Measurements from ENCODE around the gene IRX5.

The IRX5 gene

GRCh38 chr16:54930005-54930868, at the start of gene IRX5:
Gene IRX5 (plus strand): TSS chr16:54930865. CDS start chr16:54931199, 334 bp downstream.
- Mint-ChIP-seq H3K27me3 (ENCODE audit: low read depth) (peaks cover 76% of the 10 kb centered on the region), H3K9me3 (peaks cover 8% of the 10 kb centered on the region), H3K36me3 (ENCODE audit: low read depth) (peaks cover 12% of the 10 kb centered on the region), H3K4me1 (ENCODE audit: low read depth) (peaks cover 22% of the 10 kb centered on the region), H3K27ac (peak within 1 kb of the TSS; percentile 90), H3K4me3 (peak within 1 kb of the TSS; percentile 90)
- peak; percentile 45 for DNase-seq (ENCODE audit: low spot score)

- no peak overlapping the region for H3K4me3 Mint-ChIP-seq
- no peak overlapping the region for H3K27ac Mint-ChIP-seq
- no peaks in the 10 kb centered on the region for H3K27me3 Mint-ChIP-seq (ENCODE audit: low read depth)
- no peaks in the 10 kb centered on the region for H3K9me3 Mint-ChIP-seq
- H3K4me1 Mint-ChIP-seq (ENCODE audit: low read depth): no peaks in the 10 kb centered on the region
- DNase-seq (ENCODE audit: low spot score): no peak
- H3K36me3 Mint-ChIP-seq (ENCODE audit: low read depth): no peaks in the 10 kb centered on the region
These were observed 48.1 kb upstream of the IRX5 start for GRCh38 chr16:54882556-54882955.

- Mint-ChIP-seq H3K4me1 (ENCODE audit: low read depth) (no peaks in the 10 kb centered on the region), H3K4me3 (no peak overlapping the region), H3K27me3 (ENCODE audit: low read depth) (no peaks in the 10 kb centered on the region), H3K36me3 (ENCODE audit: low read depth) (no peaks in the 10 kb centered on the region), H3K27ac (no peak overlapping the region), H3K9me3 (no peaks in the 10 kb centered on the region)
- no peak for DNase-seq (ENCODE audit: low spot score)
These were observed 47.3 kb upstream of the IRX5 start for GRCh38 chr16:54883358-54883757.

- Mint-ChIP-seq H3K27ac (no peak overlapping the region), H3K36me3 (ENCODE audit: low read depth) (no peaks in the 10 kb centered on the region), H3K27me3 (ENCODE audit: low read depth) (no peaks in the 10 kb centered on the region), H3K9me3 (no peaks in the 10 kb centered on the region), H3K4me1 (ENCODE audit: low read depth) (no peaks in the 10 kb centered on the region), H3K4me3 (no peak overlapping the region)
- DNase-seq (ENCODE audit: low spot score): no peak
These were observed 44.6 kb upstream of the IRX5 start for GRCh38 chr16:54886078-54886477.

GRCh38 chr16:54890381-54890780, 40.3 kb upstream of the IRX5 start:
- Mint-ChIP-seq H3K9me3 (no peaks in the 10 kb centered on the region), H3K36me3 (ENCODE audit: low read depth) (no peaks in the 10 kb centered on the region), H3K4me1 (ENCODE audit: low read depth) (no peaks in the 10 kb centered on the region), H3K4me3 (no peak overlapping the region), H3K27ac (no peak overlapping the region), H3K27me3 (ENCODE audit: low read depth) (no peaks in the 10 kb centered on the region)
- no peak for DNase-seq (ENCODE audit: low spot score)

GRCh38 chr16:54891346-54891745, 39.3 kb upstream of the IRX5 start:
- Mint-ChIP-seq H3K4me3 (no peak overlapping the region), H3K36me3 (ENCODE audit: low read depth) (no peaks in the 10 kb centered on the region), H3K9me3 (no peaks in the 10 kb centered on the region), H3K27me3 (ENCODE audit: low read depth) (no peaks in the 10 kb centered on the region), H3K27ac (no peak overlapping the region), H3K4me1 (ENCODE audit: low read depth) (no peaks in the 10 kb centered on the region)
- DNase-seq (ENCODE audit: low spot score): no peak

GRCh38 chr16:54892981-54893380, 37.7 kb upstream of the IRX5 start:
- Mint-ChIP-seq H3K27me3 (ENCODE audit: low read depth) (no peaks in the 10 kb centered on the region), H3K36me3 (ENCODE audit: low read depth) (no peaks in the 10 kb centered on the region), H3K4me3 (no peak overlapping the region), H3K9me3 (no peaks in the 10 kb centered on the region), H3K27ac (no peak overlapping the region), H3K4me1 (ENCODE audit: low read depth) (no peaks in the 10 kb centered on the region)
- no peak for DNase-seq (ENCODE audit: low spot score)

- Mint-ChIP-seq H3K27me3 (ENCODE audit: low read depth) (no peaks in the 10 kb centered on the region), H3K9me3 (no peaks in the 10 kb centered on the region), H3K4me3 (no peak overlapping the region), H3K27ac (no peak overlapping the region), H3K36me3 (ENCODE audit: low read depth) (no peaks in the 10 kb centered on the region), H3K4me1 (ENCODE audit: low read depth) (no peaks in the 10 kb centered on the region)
- DNase-seq (ENCODE audit: low spot score): no peak
These were observed 32.7 kb upstream of the IRX5 start for GRCh38 chr16:54897930-54898329.

GRCh38 chr16:54901606-54902005, 29.1 kb upstream of the IRX5 start:
- DNase-seq (ENCODE audit: low spot score): no peak
- H3K4me1 Mint-ChIP-seq (ENCODE audit: low read depth): no peaks in the 10 kb centered on the region
- no peaks in the 10 kb centered on the region for H3K9me3 Mint-ChIP-seq
- H3K36me3 Mint-ChIP-seq (ENCODE audit: low read depth): no peaks in the 10 kb centered on the region
- no peak overlapping the region for H3K4me3 Mint-ChIP-seq
- no peaks in the 10 kb centered on the region for H3K27me3 Mint-ChIP-seq (ENCODE audit: low read depth)
- H3K27ac Mint-ChIP-seq: no peak overlapping the region

- Mint-ChIP-seq H3K36me3 (ENCODE audit: low read depth) (no peaks in the 10 kb centered on the region), H3K27ac (no peak overlapping the region), H3K27me3 (ENCODE audit: low read depth) (no peaks in the 10 kb centered on the region), H3K4me3 (no peak overlapping the region), H3K9me3 (no peaks in the 10 kb centered on the region), H3K4me1 (ENCODE audit: low read depth) (no peaks in the 10 kb centered on the region)
- no peak for DNase-seq (ENCODE audit: low spot score)
These were observed 27.6 kb upstream of the IRX5 start for GRCh38 chr16:54903047-54903446.

- no peaks in the 10 kb centered on the region for H3K36me3 Mint-ChIP-seq (ENCODE audit: low read depth)
- DNase-seq (ENCODE audit: low spot score): no peak
- H3K4me1 Mint-ChIP-seq (ENCODE audit: low read depth): no peaks in the 10 kb centered on the region
- H3K4me3 Mint-ChIP-seq: no peak overlapping the region
- H3K27ac Mint-ChIP-seq: no peak overlapping the region
- H3K9me3 Mint-ChIP-seq: no peaks in the 10 kb centered on the region
- peaks cover 4% of the 10 kb centered on the region for H3K27me3 Mint-ChIP-seq (ENCODE audit: low read depth)
These were observed 19.6 kb upstream of the IRX5 start for GRCh38 chr16:54911079-54911478.

GRCh38 chr16:54912720-54913119, 17.9 kb upstream of the IRX5 start:
- H3K4me1 Mint-ChIP-seq (ENCODE audit: low read depth): no peaks in the 10 kb centered on the region
- H3K27me3 Mint-ChIP-seq (ENCODE audit: low read depth): peaks cover 4% of the 10 kb centered on the region
- no peak overlapping the region for H3K27ac Mint-ChIP-seq

GRCh38 chr16:54921206-54921824, 9.3 kb upstream of the IRX5 start:
- no peak overlapping the region for H3K27ac Mint-ChIP-seq
- peaks cover 22% of the 10 kb centered on the region for H3K27me3 Mint-ChIP-seq (ENCODE audit: low read depth)

More at GRCh38 chr16:54912720-54913119, 17.9 kb upstream of the IRX5 start:
- Mint-ChIP-seq H3K4me3 (no peak overlapping the region), H3K9me3 (no peaks in the 10 kb centered on the region), H3K36me3 (ENCODE audit: low read depth) (no peaks in the 10 kb centered on the region)
- no peak for DNase-seq (ENCODE audit: low spot score)

GRCh38 chr16:54923055-54923473, 7.6 kb upstream of the IRX5 start:
- no peak for DNase-seq (ENCODE audit: low spot score)
- Mint-ChIP-seq H3K9me3 (no peaks in the 10 kb centered on the region), H3K36me3 (ENCODE audit: low read depth) (no peaks in the 10 kb centered on the region), H3K27me3 (ENCODE audit: low read depth) (peaks cover 40% of the 10 kb centered on the region), H3K4me3 (no peak overlapping the region), H3K4me1 (ENCODE audit: low read depth) (peaks cover 11% of the 10 kb centered on the region), H3K27ac (no peak overlapping the region)

More at GRCh38 chr16:54921206-54921824, 9.3 kb upstream of the IRX5 start:
- H3K4me1 Mint-ChIP-seq (ENCODE audit: low read depth): no peaks in the 10 kb centered on the region
- DNase-seq (ENCODE audit: low spot score): no peak
- no peaks in the 10 kb centered on the region for H3K36me3 Mint-ChIP-seq (ENCODE audit: low read depth)
- no peaks in the 10 kb centered on the region for H3K9me3 Mint-ChIP-seq
- no peak overlapping the region for H3K4me3 Mint-ChIP-seq
